Measurements from ENCODE around the gene PRKCD.

The PRKCD gene

GRCh38 chr3:53200501-53201498, 39.8 kb downstream of the PRKCD start:
- in situ Hi-C loops (cut with MboI; ENCODE audit: low sequenced_read_pairs): no loop called here

GRCh38 chr3:53202331-53203015, 41.5 kb downstream of the PRKCD start:
- in situ Hi-C loops (cut with MboI; ENCODE audit: low sequenced_read_pairs): no loop called here

- in situ Hi-C loops (cut with MboI; ENCODE audit: low sequenced_read_pairs): no loop called here
These were observed 51.0 kb downstream of the PRKCD start for GRCh38 chr3:53211706-53212702.

GRCh38 chr3:53213276-53213675, 52.3 kb downstream of the PRKCD start:
- in situ Hi-C loops (cut with MboI; ENCODE audit: low sequenced_read_pairs): no loop called here

GRCh38 chr3:53215816-53216215, 54.8 kb downstream of the PRKCD start:
- in situ Hi-C loops (cut with MboI; ENCODE audit: low sequenced_read_pairs): no loop called here

GRCh38 chr3:53216723-53217122, 55.7 kb downstream of the PRKCD start:
- in situ Hi-C loops (cut with MboI; ENCODE audit: low sequenced_read_pairs): no loop called here

- in situ Hi-C loops (cut with MboI; ENCODE audit: low sequenced_read_pairs): no loop called here
These were observed 56.2 kb downstream of the PRKCD start for GRCh38 chr3:53217175-53217574.

- in situ Hi-C loops (cut with MboI; ENCODE audit: low sequenced_read_pairs): no loop called here
These were observed 57.1 kb downstream of the PRKCD start for GRCh38 chr3:53218131-53218530.

- in situ Hi-C loops (cut with MboI; ENCODE audit: low sequenced_read_pairs): no loop called here
These were observed 59.0 kb downstream of the PRKCD start for GRCh38 chr3:53219895-53220483.

- in situ Hi-C loops (cut with MboI; ENCODE audit: low sequenced_read_pairs): no loop called here
These were observed 60.3 kb downstream of the PRKCD start for GRCh38 chr3:53221345-53221744.

GRCh38 chr3:53221827-53222182, 60.8 kb downstream of the PRKCD start:
- in situ Hi-C loops (cut with MboI; ENCODE audit: low sequenced_read_pairs): no loop called here

- in situ Hi-C loops (cut with MboI; ENCODE audit: low sequenced_read_pairs): no loop called here
These were observed 61.3 kb downstream of the PRKCD start for GRCh38 chr3:53222183-53222901.

GRCh38 chr3:53223025-53223424, 62.0 kb downstream of the PRKCD start:
- in situ Hi-C loops (cut with MboI; ENCODE audit: low sequenced_read_pairs): no loop called here

- in situ Hi-C loops (cut with MboI; ENCODE audit: low sequenced_read_pairs): no loop called here
These were observed 62.5 kb downstream of the PRKCD start for GRCh38 chr3:53223541-53223966.

GRCh38 chr3:53224026-53224425, 63.0 kb downstream of the PRKCD start:
- in situ Hi-C loops (cut with MboI; ENCODE audit: low sequenced_read_pairs): no loop called here

- in situ Hi-C loops (cut with MboI; ENCODE audit: low sequenced_read_pairs): no loop called here
These were observed 63.5 kb downstream of the PRKCD start for GRCh38 chr3:53224536-53224935.

- in situ Hi-C loops (cut with MboI; ENCODE audit: low sequenced_read_pairs): no loop called here
These were observed 64.2 kb downstream of the PRKCD start for GRCh38 chr3:53225181-53225580.

- in situ Hi-C loops (cut with MboI; ENCODE audit: low sequenced_read_pairs): no loop called here
These were observed 64.6 kb downstream of the PRKCD start for GRCh38 chr3:53225651-53226050.

- in situ Hi-C loops (cut with MboI; ENCODE audit: low sequenced_read_pairs): no loop called here
These were observed 65.3 kb downstream of the PRKCD start for GRCh38 chr3:53226142-53226840.

Measured in HL-60/S4 (cell line).